GM21717 (cell line): ENCODE measurements around the gene NAA10.

Source experiments
- ATAC-seq: cut with Tn5 transposase; IDR thresholded peaks from one replicate; pipeline ENCODE4 v1.9.1; 2021; ENCODE audit warnings: mild to moderate bottlenecking, moderate library complexity; ENCODE audit not compliant: unreplicated experiment

Gene NAA10

DNA sequence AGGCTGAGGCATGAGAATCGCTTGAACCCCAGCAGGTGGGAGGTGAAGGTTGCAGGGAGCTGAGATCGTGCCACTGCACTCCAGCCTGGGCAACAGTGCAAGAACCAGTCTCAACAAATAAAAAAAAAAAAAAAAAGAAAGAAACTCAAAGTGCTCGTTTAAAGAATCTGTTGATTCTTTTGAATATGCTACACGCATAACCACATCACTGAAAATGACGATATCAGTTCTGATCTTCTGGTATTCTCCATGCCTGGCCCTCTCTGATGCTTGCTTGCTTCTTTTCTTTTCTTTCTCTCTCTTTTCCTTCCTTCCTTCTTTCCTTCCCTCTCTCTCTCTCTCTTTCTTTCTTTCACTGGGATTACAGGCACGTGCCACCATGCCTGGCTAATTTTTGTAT is 23.0 kb downstream of the NAA10 start:
- no peak for ATAC-seq

DNA sequence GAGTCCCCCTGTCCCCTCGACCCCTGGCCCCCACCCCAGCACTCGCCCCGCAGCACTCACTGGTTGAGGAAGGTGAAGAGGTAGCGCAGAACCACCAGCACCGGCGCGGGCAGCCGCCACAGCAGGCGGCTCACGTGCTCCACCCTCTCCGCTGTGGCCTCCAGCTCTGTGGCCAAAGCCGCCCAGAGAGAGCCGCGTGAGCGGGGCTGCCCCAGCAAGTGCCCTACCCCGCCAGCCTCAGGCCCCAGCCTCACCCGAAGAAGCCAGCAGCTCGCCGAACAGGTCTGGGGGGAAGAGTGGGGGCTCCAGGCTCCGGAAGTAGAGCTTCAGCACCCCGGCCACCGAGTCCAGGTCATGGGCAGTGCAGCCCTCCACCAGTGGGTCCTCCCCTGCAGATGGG is 24.4 kb downstream of the NAA10 start:
- ATAC-seq = no peak

DNA sequence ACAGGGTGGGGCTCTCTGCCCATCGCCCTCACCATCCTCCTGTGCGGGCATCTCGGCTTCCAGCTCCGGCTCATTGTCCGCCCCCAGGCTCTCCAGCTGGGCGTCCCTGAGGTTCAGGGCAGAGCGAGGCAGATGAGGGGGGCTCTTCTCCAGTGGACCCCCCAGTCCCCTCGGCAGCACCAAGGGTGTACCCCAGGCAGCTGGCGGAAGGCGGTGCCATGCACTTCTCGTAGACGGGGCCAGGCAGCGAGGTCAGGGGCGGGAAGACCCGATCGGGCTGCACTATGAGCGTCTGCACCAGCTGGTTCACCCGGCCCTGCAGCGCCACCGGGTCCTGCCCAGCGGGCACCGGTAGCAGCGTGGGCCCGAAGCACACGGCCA is 24.9 kb downstream of the NAA10 start:
- ATAC-seq = no peak

DNA sequence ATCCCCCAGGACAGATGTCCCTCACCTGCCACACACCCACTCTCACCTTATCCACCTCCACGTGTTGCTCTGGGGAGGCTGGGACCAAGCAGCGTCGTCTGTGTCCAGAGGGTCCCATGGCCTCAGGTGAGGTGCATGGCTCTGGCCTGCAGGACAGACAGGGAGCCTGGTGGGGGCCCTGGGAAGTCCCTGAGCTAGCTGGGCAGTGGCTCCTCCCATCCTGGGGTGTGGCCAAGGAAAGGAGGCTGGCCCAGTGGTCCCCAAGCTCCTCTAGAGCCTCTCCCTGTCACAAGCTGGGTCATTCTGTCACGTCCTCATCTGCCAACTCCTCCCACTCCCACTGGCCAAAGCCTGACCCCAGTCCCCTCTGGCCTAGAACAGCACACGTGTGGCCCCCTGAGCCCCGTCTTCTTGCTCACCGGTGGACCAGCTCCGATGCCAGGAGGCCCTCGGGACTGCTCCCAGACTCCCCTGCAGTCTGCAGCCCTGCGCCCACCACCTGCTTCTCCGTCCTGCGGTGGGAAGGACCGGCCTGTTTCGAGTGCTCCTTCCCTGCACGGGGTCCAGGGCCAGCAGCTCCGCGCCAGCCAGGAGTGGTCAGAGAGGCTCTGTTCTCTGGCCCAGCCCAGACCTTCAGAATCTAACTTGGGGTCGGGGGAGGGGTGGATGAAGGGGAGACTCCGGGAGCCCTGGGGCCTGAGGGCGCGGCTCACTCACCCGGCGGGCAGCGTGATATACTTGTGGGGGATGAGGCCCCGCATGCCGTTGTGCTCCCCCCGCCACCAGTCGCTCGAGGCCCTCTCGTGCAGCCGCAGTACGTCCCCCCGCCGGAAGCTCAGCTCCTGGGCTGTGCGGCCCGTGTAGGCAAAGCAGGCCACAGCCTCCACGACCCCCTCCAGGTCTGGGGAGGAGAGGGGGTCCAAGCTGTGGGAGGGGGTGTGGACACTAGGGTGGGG is 25.5 kb downstream of the NAA10 start:
- no peak for ATAC-seq

DNA sequence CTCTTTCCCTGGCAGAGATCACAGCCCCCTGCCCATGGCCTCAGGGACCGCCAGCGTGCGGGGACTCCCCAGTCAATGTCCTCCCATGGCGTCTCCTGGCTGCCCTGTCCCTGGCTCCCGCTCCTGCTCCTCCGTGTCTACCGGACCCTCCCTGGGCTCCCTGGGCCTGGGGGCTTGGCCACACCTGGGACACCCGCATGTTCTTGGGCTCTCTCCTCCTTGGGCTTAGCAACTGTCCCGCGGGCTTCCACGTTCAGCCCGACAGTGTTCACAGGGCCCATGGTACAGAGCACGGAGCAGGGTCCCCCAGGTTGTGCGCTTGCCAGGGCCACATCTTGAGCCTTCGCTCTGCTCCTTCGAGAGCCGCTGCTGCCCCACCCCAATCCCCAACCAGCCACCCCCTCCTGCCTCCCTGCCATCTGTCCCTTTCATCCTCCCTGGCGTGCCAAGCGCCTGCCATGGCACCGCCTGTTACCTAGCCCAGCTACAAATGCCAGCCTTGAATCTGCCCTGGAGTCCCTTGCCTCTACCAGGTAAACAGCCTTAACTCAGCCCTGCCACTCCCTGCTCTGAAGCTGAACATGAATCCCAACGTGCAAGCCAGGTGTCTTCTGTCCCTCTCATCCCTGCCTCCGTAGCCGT is 26.5 kb downstream of the NAA10 start:
- no peak for ATAC-seq

DNA sequence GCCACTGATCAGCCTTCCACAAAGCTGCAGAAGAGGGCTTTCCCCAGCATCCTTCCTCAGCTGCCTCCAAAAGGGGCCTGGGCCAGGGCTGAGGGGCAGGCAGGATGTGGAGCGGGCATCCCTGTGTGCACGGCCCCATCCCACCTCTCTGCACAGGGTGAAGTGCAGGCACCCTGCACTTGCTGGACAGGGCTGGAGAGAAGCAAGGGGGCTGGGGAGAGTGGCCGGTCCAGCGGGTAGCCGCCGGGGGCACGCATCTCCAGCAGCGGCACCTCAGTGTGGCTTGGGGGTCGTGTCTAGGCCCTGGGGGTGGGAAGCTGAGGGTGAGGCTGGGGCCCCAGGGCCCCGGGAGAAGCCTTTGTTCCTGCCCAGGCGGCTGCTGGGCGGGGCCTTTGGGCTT is 27.4 kb downstream of the NAA10 start:
- no peak for ATAC-seq

DNA sequence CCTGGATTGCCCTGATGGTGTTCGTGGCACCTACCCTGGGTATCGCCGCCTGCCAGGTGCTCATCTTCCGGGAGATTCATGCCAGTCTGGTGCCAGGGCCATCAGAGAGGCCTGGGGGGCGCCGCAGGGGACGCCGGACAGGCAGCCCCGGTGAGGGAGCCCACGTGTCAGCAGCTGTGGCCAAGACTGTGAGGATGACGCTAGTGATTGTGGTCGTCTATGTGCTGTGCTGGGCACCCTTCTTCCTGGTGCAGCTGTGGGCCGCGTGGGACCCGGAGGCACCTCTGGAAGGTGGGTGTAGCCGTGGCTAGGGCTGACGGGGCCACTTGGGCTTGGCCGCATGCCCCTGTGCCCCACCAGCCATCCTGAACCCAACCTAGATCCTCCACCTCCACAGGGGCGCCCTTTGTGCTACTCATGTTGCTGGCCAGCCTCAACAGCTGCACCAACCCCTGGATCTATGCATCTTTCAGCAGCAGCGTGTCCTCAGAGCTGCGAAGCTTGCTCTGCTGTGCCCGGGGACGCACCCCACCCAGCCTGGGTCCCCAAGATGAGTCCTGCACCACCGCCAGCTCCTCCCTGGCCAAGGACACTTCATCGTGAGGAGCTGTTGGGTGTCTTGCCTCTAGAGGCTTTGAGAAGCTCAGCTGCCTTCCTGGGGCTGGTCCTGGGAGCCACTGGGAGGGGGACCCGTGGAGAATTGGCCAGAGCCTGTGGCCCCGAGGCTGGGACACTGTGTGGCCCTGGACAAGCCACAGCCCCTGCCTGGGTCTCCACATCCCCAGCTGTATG is 28.5 kb downstream of the NAA10 start:
- no peak for ATAC-seq

DNA sequence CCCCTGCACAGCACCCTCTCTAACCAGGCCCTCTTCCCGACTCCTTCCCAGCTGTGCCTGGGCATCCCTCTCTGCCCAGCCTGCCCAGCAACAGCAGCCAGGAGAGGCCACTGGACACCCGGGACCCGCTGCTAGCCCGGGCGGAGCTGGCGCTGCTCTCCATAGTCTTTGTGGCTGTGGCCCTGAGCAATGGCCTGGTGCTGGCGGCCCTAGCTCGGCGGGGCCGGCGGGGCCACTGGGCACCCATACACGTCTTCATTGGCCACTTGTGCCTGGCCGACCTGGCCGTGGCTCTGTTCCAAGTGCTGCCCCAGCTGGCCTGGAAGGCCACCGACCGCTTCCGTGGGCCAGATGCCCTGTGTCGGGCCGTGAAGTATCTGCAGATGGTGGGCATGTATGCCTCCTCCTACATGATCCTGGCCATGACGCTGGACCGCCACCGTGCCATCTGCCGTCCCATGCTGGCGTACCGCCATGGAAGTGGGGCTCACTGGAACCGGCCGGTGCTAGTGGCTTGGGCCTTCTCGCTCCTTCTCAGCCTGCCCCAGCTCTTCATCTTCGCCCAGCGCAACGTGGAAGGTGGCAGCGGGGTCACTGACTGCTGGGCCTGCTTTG is 29.2 kb downstream of the NAA10 start:
- ATAC-seq = no peak

DNA sequence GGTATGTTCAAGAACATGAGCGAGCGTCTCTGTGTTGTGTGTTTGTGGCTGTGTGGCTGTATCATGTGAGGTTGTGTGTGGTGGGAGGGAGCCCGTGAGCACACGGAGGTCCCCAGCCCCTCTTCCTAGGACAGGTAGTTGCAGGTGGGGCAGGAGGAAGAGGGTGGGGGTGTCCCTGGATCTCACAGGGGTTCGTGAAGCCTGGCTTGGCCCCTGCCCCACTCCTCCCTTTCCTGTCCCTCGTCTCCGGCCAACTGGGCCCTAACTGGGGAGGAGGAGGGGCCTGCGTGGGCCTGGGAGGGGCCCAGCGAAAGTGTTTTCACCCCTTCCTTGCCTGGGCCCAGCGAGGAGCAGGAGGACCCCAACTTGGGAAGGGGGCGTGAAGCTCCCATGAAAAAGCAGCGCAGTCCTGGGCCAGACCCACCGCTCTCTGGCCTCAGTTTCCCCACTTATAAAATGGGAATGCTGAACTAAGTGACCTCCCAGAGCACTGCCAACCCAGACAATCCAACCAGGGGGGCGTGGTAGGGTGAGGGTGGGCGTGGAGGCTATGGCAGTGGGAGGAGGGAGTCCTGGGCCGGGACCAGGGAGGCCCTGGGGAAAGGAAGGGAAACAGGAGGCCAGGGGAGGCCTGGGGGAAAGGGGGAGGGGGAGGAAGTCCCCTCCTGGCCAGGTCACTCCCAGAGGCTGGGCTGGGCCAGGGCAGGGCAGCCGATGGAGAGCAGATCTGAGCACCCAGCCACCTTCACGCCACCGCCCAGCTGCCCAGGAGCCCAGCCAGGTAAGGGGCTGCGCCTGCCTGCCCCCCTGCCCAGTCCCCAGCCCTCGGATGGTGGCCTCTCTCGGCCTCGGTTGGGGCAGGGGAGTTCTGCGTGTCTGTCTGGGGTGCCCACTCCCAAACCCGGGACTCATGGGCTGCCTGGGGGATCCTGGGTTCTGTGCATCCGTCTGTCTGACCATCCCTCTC is 30.6 kb downstream of the NAA10 start, which contains the start of gene AVPR2:
TSS of gene AVPR2 (plus strand) at position 683 of the 967 bp plus-strand sequence. CDS start 473 bp downstream, outside the sequence.
- no peak for ATAC-seq

DNA sequence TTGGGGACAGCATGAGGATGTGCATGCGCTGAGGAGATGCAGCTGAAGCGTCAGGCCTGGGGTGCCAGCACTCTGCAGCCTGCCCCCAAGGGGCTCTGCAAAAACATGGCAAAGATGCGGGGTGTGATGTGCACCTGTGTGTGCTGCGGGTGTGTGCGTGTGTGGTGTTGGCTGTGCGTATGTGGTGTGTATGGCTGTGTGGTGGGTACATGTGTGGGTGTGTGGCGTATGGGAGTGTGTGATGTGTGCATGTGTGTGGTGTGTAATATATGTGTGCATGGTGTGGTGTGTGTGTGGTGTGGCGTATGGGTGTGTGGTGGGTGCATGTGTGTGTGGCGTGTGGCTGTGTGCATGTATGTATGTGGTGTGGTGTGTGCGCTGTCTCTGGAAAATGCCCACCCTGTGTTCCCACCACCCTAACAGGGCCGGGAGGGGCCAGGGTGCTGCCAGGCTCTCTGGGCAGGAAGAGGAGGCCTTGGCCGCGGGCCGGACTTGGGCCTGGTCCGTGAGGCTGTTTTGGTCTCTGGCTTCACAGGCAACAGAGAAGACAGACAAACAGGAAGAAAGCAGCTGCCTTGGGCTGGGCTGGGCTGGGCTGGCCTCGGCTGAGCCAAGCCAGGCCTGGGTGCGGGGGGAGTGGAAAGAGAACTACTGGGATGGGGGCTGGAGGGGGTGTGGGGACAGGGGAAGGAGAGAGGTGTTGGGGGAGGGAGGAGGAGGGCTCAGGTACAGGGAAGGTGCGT is 31.4 kb downstream of the NAA10 start:
- ATAC-seq = no peak

DNA sequence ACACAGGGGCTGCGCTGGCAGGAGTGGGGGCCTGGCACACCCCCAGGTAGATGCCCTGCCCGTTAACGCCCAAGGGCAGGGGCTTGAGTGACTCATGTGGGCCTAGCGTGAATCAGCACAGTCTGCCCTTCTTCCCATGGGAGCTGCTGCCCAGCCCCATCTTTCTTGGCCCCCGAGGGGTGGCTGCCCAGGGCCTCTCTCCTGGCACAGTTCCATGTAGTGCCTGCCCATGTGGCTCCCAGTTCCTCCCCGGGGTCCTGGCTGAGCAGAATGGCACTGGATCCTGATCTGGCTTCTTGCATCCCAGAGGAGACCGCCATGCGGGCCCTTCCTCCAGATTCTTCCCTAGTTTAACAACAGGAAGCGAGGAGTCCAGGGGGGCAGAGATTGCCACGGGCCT is 32.5 kb downstream of the NAA10 start:
- no peak for ATAC-seq

DNA sequence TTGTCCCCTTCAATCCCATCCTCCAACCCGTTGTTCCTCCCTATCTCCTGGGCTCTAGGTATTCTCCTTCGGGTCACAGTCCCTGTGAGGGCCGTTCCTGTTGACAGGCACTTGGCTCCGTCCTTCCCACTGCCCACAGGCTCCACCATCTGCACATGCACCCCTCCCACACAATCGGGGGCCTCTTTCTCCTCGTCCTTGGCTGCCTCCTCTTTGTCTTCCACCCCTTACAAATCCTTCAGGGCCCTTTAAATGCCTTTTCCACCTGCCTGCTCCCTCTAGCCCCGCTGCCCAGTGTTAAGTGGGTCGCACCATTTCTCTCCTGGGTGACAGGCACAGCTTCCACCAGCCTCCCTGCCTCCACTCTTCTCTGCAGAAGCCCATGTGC is 33.1 kb downstream of the NAA10 start:
- no peak for ATAC-seq

DNA sequence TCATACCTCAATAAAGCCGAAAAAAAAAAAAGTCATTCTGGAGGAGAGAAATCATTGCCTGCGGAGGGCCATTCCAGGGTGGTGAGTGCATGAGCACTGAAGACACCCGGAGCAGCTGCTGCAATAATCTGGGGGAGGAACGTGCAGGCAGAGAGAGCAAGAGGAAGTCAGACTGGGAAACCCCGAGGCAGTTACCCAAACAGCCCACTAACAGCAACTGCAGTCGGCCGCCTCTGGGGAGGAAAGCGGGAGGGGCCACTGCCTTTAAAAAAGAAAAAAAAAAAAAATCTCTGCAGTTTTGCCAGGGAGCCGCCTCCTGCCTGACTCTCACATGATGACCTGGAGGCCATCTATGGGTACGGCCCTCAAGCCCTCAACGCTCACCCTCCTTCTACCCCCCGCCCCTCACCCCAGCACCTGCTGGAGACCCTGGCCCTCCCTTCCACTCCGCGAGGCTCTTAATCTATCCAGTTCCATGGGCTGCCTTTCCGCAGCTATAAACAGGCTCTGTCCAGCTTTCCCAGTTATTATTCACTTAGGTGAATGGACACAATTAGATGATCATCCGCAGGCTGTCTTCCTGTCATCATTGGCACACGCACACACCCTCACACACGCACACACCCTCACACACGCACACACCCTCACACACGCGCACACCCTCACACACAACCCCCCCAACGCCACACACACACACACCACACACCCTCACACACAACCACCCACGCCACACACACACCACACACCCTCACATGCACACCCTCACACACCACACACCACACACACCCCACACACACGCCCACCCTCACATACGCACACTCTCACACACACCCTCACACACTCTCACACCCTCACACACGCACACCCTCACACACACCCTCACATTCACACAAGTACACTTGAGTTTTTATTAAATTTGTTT is 33.7 kb downstream of the NAA10 start:
- peak; percentile 63 for ATAC-seq

DNA sequence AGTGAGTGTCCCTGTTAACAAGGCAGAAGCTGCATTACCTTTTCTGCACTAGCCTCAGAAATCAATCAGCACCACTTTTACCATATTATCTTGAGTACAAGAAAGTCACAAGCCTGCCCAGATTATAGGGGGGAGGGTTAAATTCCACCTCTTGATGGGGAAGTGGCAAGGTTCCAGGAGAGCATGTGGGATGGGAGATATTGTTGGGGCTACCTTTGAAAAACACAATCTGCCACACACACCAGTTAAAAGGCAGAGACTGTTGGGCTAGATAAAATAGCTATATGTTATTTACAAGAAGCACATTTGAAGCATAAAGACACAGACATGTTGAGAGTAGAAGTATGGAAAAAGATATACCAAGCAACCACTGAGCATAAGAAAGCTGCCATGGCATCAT is 36.9 kb downstream of the NAA10 start:
- ATAC-seq = no peak

DNA sequence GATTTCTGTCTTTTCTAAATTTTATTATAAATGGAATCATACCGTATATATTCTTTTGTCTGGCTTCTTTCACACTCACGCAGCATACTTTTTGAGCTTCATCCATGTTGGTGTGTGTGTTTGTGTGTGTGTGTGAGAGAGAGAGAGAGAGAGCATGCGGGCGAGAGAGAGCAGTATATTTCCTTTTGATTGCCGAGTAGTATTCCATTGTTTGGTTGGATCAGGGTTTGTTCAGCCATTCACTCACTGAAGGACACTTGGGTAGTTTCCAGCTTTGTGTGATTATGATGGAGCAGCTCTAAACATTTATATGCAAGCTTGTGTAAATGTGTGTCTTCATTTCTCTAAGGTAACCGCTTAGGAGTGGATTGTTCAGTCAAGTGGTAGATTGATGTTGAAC is 45.7 kb downstream of the NAA10 start:
- no peak for ATAC-seq

DNA sequence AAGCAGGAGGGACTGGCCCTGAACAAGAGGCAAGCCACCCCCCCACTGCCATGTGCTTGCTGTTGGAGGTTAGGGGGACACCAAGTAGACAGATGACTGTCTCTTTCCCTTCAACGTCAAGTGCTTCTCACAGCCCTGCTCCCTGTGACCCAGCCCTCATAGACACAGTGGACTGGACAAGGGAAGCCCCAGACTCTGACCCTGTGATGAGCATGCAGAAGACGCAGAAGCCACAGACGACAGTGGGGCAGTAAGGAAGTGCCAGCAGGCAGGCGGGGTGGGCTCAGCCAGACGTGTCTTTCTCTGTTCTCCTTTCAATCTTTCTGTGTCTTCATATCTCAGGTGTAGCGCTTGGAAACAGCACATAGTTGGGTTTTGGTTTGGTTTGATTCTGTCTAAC is 46.5 kb downstream of the NAA10 start:
- no peak for ATAC-seq

DNA sequence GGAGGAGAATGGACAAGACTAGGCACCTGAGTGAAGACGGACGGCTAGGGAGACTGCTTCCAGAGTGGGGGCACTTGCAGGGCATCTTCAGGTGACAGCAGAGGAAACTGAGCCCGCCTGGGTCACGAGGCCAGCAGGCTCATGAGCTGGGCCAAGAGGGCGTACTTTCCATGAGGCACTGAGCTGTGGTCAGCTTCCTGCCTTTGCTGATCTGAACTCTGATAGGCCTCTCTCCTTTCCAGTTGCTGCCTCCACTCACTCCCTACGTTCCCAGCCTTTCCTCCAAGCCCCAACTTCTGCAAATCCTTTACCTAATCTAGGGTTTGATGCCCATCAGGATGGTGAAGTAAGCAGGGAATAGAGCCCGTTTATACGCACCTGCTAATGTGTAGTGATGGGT is 47.5 kb downstream of the NAA10 start:
- no peak for ATAC-seq

DNA sequence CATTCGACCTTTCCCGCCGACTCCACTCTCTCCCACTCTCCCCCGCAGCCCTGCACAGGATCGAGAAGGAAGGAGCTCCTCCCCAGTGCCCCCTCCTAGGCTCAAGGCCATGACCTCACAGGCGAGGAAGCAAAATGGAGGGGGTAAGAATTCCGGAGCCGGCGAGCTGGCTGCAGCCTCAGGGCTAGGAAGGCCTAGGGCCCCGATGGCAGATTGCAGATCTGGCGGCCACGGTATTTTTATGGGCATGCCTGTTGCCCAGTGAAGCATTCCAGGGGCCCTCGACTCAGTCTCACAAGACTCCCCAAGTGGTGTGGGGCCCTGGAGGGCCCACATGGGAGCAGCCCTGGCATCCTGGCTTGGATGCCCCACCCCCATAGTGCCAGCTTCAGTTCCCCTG is 47.9 kb downstream of the NAA10 start:
- ATAC-seq = no peak
